Left lung (tissue), 10 donors: ENCODE results near the gene TRABD2A. TPM values are rescaled to one million over a fixed set of nuclear protein-coding genes. Genes with fewer than 3 reads are reported as not detected.

Experiments used
- ATAC-seq: fragments of 200-7000 bp; cut with Tn5 transposase; one replicate; pipeline ENCODE4 v1.9.1; 2020; ENCODE audit warnings: moderate library complexity
- DNase-seq, 4 donors: peaks; one replicate each; pipeline ENCODE4 v3.0.0-alpha.2; 2013 to 2020
- H3K27ac ChIP-seq, 2 donors: fragments of 200-600 bp; sonication (generic) in 1 of 2; one replicate each; pipeline versions ENCODE4 v1.5.0 to v1.8.0; 2020 to 2021
- H3K27me3 ChIP-seq, 2 donors: fragments of 200-600 bp; sonication (generic) in 1 of 2; one replicate each; pipeline versions ENCODE4 v1.5.0 to v1.8.0; 2020 to 2021
- H3K36me3 ChIP-seq, 2 donors: fragments of 200-600 bp; sonication (generic) in 1 of 2; one replicate each; pipeline versions ENCODE4 v1.5.0 to v1.8.0; 2020 to 2021
- H3K4me1 ChIP-seq, 2 donors: fragments of 200-600 bp; one replicate each; pipeline ENCODE4 v1.8.0; 2021
- H3K4me3 ChIP-seq, 2 donors: fragments of 200-600 bp; sonication (generic) in 1 of 2; one replicate each; pipeline versions ENCODE4 v1.5.0 to v1.8.0; 2020 to 2021; ENCODE audit warnings: mild to moderate bottlenecking in 1 of 2
- H3K9me3 ChIP-seq, 2 donors: fragments of 200-600 bp; sonication (generic) in 1 of 2; one replicate each; pipeline versions ENCODE4 v1.5.0 to v1.8.0; 2020 to 2021
- CTCF ChIP-seq, 2 donors: fragments of 200-600 bp; sonication (generic) in 1 of 2; IDR thresholded peaks; one replicate each; pipeline versions ENCODE4 v1.5.0 to v1.8.0; 2021; ENCODE audit warnings: antibody characterized with exemption in 2 of 2
- intact Hi-C, 2 donors: fragments of 100-400 bp; cut with DNase I; formaldehyde crosslinking; loops; one replicate each; pipeline versions ENCODE4 v1.11.2 to v1.14.2; 2022
- polyA plus RNA-seq, 6 donors: library from polyadenylated mRNA; unstranded; fragments of 120-200 nt; gene quantifications; one replicate each; pipeline ENCODE4 v1.2.1, GENCODE V29; 2013; ENCODE audit not compliant: insufficient read length in 6 of 6
- total RNA-seq, 2 donors: library from RNA; stranded (reverse); fragmentation: NEBNext Ultra II Directional; extraction: Animal tissue kit (Norgen Biotek cat#: 25700); gene quantifications; one replicate each; pipeline ENCODE4 v1.2.1, GENCODE V29; 2021
- donor health status: DM: no; HTN: yes; CAD: no.
- donor health status: DM: no; HTN: no; CAD: no.

TRABD2A gene
- total and polyA plus RNA-seq, 8 donors: 3.0 to 24.7 (median 21.8) TPM

- no peak for ATAC-seq
- no peak overlapping the region for H3K27ac ChIP-seq
- TF ChIP-seq CTCF (IDR thresholded peaks at IDR 0.05): no peak
- DNase-seq: no peak
- no peaks in the 10 kb centered on the region for H3K36me3 ChIP-seq
- no peak overlapping the region for H3K4me3 ChIP-seq
- H3K9me3 ChIP-seq: peaks cover 0 to 1% of the 10 kb centered on the region in 2 donors
- no peaks in the 10 kb centered on the region for H3K4me1 ChIP-seq
- intact Hi-C loops: no loop called here
- H3K27me3 ChIP-seq: no peaks in the 10 kb centered on the region
These were observed 84.1 kb downstream of the TRABD2A start for GRCh38 chr2:84796798-84797197.

- intact Hi-C loops: no loop called here
- no peaks in the 10 kb centered on the region for H3K4me1 ChIP-seq
These were observed 87.2 kb downstream of the TRABD2A start for GRCh38 chr2:84793641-84794040.

GRCh38 chr2:84792856-84793522, 87.9 kb downstream of the TRABD2A start:
- DNase-seq: no peak
- Histone ChIP-seq H3K9me3 (no peaks in the 10 kb centered on the region), H3K4me1 (no peaks in the 10 kb centered on the region), H3K4me3 (no peak overlapping the region), H3K27me3 (no peaks in the 10 kb centered on the region), H3K27ac (no peak overlapping the region), H3K36me3 (no peaks in the 10 kb centered on the region)
- ATAC-seq: no peak
- intact Hi-C loops: no loop called here
- TF ChIP-seq CTCF (IDR thresholded peaks at IDR 0.05): no peak

More at GRCh38 chr2:84793641-84794040, 87.2 kb downstream of the TRABD2A start:
- Histone ChIP-seq H3K27ac (no peak overlapping the region), H3K27me3 (no peaks in the 10 kb centered on the region), H3K36me3 (no peaks in the 10 kb centered on the region), H3K4me3 (no peak overlapping the region), H3K9me3 (no peaks in the 10 kb centered on the region)
- ATAC-seq: no peak
- TF ChIP-seq CTCF (IDR thresholded peaks at IDR 0.05): no peak
- no peak for DNase-seq

GRCh38 chr2:84788498-84788897, 92.4 kb downstream of the TRABD2A start:
- H3K36me3 ChIP-seq: no peaks in the 10 kb centered on the region
- no peaks in the 10 kb centered on the region for H3K4me1 ChIP-seq
- DNase-seq: no peak
- no peak for ATAC-seq
- H3K27ac ChIP-seq: no peak overlapping the region
- H3K4me3 ChIP-seq: no peak overlapping the region
- intact Hi-C loops: no loop called here
- H3K27me3 ChIP-seq: no peaks in the 10 kb centered on the region
- no peak for TF ChIP-seq CTCF (IDR thresholded peaks at IDR 0.05)
- no peaks in the 10 kb centered on the region for H3K9me3 ChIP-seq

GRCh38 chr2:84788027-84788426, 92.9 kb downstream of the TRABD2A start:
- Histone ChIP-seq H3K4me3 (no peak overlapping the region), H3K27ac (no peak overlapping the region), H3K4me1 (no peaks in the 10 kb centered on the region), H3K27me3 (no peaks in the 10 kb centered on the region), H3K9me3 (no peaks in the 10 kb centered on the region), H3K36me3 (no peaks in the 10 kb centered on the region)
- TF ChIP-seq CTCF (IDR thresholded peaks at IDR 0.05): no peak
- DNase-seq (no peak), ATAC-seq (no peak)
- intact Hi-C loops: no loop called here
